Stimulated activated CD4-positive, alpha-beta T cell treated with anti-CD3 and anti-CD28 coated beads, Interleukin-15, amount 100 ng/mL, for 24 hours (primary cell): Measurements from ENCODE around the gene MSH5.
A peak's percentile ranks its signal among the peaks of the same experiment; 100 is the strongest.
"Not testable (repeated sequence)": the region's sequence is repeated elsewhere in the genome, so short reads cannot be mapped to it uniquely, and the experiment has no call there.

Experiments
- DNase-seq: peaks from one replicate; pipeline ENCODE4 v3.0.0-alpha.2; 2020

MSH5 gene

DNA sequence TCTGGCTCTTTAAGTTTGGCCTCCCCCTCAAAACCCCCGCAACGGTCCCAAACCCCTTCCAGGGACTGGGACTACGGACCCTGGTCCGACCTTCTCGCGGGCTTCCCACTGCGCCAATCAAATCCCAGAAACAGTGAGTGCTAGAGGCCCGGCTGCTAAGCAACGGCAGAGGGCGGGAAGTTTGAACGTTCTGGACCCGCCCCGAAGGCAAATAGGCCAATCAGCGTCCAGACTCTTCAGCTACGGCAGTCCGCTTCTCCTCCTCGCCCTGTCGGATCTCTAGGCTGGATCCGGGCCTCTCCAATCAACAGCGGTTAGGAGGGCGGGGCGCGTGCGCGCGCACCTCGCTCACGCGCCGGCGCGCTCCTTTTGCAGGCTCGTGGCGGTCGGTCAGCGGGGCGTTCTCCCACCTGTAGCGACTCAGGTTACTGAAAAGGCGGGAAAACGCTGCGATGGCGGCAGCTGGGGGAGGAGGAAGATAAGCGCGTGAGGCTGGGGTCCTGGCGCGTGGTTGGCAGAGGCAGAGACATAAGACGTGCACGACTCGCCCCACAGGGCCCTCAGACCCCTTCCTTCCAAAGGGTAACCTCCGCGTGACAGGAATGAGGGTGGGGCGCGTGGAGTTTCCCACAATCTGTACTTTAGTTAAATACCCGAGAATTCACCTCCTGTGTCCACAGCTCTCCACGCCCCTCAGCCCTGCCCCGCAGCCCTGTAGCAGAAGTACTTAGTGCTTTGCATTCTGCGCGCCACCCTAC is at the start of gene MSH5:
MSH5 (plus strand) TSS at position 367 of the 758 bp plus-strand sequence. CDS start 462 bp downstream, outside the sequence.
- DNase-seq, result peak; percentile 98

DNA sequence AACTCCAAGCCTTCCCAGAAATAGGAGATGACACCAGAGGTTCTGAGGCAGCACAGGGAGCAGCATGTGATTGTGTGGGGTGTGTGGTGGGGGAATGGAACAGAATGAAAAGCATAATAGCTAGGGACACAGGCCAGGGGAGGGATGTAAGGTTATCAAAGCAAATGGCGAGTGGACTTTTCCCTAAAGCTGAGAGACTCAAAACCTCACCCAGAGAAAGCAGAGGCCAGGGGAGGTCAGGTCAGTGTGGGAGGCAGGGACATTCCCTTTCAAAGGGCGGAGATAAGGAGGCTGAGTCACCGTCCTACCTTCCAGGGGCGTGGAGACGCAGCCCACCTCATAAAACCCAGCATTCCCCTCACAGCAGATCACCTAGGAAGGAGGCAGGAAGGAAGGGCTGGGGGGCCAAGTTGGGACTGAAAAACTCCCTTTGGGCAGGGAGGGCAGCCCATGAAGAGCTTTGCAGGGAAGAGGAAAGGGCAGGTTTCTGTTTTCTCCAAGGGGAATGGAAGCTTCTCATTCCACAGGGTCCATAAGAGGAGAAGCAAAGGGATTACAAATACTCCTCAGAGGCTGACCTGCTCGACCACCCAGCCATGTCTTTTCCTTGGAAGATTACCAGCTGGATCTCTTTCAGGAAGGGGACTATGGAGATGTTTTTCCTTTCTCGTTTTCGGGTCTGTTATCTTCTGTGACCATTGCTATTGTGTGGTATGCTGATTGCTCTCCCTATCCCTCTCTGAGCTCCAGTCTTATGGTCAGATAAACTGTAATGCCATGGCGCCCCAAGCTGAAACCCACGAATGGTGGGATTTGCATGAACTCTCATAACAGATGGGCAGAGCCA is 49.4 kb upstream of the MSH5 start:
- DNase-seq, result no peak

DNA sequence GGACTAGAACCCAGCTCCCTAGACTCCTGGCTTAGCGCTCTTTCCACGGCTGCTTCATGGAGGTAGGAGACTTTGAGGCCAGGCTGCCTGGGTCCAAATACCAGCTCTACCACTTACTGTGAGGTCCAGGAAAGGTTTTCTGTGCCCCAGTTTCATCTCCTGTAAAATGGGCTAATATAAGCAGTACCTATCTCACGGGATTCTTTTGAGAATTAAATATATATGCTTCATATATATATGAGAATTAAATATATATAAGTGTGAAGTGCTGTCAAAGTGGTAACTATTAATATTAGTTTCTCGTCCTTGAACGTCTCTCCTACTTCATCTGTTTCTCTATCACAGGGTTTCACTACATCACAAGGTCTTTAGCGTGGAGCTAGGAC is 48.7 kb upstream of the MSH5 start:
- DNase-seq, result no peak

DNA sequence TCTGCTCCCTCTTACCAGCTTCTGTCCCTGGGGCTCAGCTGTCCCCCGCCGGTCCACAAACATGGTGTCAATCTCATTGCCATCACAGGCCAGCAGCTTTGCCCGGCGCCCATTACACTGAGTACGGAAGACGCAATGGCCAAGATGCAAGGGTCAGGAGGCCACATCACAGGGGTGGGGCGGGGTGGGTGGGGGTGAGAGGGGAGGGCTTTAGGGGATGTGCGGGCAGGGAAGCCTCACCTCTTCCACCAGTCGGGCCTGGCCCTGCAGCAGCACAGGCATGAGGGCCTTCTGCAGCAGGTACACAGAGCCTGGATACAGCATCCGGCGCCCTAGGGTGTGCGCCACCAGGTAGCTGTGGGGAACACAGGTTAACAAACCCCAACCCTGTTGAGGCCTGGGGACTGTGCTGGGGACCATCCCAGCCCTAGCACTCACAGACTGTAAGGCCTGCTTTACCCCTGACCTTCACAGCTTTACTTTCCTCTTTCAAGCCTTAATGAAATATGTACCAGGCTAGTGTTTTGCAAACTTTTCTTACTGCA is 48.2 kb upstream of the MSH5 start:
- DNase-seq, result no peak

- DNase-seq, result no peak
Measured at GRCh38 chr6:31692353-31692752, 47.5 kb upstream of the MSH5 start.

- no peak for DNase-seq
Measured at GRCh38 chr6:31692886-31693285, 46.9 kb upstream of the MSH5 start.

DNA sequence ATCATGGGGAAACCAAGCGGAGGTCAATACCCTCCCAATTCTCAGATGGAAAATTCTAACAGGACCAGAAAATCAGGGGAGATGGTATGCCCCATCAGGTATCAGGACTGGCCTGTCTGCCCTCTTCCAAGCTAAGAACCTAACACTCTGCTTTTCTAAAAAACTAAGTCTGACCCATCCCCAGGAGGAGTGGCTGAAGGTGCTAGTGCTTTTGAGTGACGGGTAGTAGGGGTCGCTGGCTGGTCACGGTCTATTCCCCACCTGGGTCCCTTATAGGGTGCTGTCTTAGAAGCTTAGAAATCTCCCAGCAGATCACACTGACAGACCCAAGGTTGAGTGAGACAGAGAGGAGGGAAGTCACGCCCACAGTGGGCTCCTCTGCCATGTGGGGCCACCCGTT is 46.3 kb upstream of the MSH5 start:
- no peak for DNase-seq

DNA sequence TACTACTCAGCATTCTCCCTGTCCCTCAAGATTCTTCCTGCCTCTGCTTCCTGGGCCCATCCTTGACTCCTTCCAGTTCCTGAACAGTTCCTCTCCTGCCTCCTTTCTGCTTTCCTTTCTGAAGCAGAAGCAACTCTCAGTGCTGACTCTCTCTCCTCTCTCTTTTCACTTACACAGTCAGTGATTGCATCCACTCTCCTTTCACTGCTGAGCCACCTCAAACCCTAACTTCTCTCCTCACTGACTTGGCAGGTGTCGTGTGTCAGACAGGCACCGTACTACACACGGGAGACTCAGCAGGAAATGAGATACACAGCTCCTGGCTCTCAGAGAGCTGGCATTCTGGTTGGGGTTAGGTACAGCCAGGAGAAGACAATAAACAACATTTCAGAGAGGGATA is 42.2 kb upstream of the MSH5 start:
- no peak for DNase-seq

DNA sequence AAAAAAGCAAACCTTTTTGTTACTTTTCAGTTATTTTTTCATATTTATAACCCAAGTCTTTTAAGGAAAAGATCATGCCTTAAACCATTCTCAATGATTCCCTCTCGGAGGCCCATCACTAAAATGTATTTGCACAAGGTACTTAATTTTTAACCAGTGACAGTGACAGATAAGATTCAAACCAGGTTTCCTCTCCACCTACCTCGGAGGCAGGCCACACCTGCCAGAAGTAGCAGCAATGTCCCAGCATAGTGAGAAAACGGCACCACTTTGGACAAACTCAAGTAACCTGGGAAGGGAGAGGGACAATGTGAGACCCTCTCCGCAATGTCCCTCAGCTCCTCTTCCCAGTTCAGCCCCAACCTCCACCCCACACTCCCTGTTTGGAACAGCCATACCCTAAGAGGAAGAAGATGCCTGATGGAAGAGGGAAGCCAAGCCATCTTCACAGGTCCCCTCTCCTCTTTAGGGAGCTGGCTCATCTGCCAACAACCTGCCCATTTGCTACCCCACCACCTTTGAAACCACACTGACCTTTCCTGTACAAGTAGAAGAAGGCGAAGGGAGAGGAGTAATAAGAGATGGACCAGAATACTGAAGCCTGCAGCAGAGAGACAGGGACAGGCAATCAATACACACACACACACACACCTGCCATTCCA is 38.9 kb upstream of the MSH5 start:
- no peak for DNase-seq

DNA sequence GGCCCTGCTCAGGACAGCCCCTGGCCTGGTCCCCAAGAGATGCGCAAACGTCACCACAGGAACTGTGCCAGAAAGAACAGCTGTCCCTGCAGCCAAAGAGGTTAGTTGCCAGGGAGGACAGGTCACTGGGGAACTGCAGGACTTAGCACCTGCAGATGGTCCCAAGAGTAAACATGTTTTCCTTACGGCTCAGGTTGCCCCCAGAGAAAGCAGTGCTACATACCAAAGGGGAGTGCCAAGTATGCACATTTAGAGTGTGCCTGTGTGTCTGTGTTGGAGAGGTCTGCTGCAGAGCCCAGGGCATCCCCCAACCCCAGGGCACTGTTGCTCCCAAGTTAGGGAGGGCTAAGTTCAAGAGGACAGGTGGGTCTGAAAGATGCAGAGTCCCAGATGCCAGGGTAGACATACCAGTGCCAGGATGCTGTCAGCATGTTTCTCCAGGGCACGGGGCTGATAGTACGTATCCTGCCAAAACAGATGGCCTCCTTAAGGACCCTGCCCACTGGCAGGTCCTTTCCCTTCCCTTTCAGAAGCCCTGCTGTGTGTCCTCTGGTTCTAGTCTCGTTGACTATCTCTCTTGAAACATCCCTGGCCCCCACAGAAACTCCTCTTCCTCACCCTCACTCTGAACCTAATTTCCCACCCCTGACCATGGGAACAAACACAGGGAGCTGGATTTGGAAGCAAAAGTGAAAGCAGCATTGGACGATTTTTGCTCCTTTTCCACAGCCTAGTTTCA is 38.0 kb upstream of the MSH5 start:
- DNase-seq, result no peak

DNA sequence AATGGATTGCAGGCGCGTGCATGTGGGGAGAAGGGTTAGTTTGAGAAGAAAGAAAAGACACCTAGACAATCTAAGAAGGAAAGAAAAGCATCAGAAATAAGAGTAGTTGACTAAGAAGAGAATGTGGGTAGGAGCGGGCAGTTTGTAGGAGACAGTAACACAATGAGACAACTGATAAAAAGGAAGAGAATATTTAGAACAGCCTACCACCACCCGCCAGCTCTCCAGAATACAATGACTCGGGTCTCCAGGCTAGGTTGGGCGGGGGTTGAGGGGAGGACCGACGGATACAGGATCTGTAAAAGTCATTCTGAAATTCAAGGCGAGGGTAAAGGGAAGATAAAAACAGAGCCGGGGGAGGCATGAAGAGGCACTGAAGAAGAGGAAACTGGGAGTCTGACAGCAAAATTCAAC is 37.4 kb upstream of the MSH5 start:
- DNase-seq, result peak; percentile 55

GRCh38 chr6:31702819-31703716 is 36.7 kb upstream of the MSH5 start, which contains the start of gene ABHD16A:
Gene ABHD16A, minus strand, starts transcription at chr6:31703324. Its CDS starts 43 bp downstream, at chr6:31703281.
- DNase-seq, result peak; percentile 99

DNA sequence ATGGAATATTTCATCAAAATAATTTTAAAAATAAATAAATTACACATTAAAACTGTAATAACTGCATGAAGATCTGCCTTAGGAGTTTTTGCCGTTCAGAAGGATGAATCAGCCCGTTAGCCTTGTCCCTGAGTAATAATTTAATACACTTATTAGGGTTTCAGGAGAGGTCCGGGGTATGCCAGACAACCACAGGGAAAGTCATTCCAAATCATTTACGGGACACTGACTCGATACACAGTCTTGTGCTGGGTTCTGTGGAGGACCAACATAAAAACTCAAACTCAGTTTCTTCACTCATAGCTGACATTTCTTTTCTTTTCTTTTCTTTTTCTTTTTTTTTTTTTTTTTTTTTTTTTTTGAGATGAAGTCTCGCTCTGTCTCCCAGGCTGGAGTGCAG is 33.9 kb upstream of the MSH5 start:
- no peak for DNase-seq

DNA sequence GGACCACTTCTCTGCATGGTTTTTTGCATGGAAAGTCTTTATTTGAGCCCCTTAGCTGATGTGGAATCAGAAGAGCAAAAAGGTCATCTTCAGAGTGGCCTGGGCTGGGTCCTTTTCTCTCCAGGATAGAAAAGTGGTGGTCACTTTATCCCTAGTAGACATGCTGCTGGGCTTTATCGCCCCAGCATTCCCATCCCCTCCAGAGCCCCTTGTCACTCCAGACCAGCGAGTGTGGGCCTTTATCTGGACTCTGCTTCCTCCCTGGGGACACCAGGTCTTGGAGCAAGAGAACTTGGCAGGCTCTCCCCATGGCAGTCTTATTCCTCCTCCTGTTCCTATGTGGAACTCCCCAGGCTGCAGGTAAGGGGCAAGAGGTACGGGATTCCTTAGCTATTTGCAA is 33.2 kb upstream of the MSH5 start, which contains the start of gene LY6G6F:
LY6G6F (plus strand) TSS at position 268 of the 400 bp plus-strand sequence; CDS start at position 309, 41 bp downstream.
- no peak for DNase-seq

- no peak for DNase-seq
Measured at GRCh38 chr6:31707701-31708100, 32.1 kb upstream of the MSH5 start.

DNA sequence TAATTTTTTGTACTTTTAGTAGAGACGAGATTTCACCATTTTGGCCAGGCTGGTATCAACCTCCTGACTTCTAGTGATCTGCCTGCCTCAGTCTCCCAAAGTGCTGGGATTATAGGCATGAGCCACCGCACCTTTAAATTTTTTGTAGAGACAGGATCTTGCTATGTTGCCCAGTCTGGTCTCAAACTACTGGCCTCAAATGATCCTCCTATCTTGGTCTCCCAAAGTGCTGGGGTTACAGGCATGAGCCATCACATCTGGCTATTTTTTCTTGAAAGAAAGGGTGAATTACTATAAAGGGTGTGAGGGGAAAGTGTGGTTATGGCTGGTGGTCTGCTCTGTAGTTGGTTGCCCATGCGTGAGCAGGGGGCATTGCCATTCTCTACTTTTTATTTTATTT is 31.6 kb upstream of the MSH5 start:
- no peak for DNase-seq

- not testable (repeated sequence) for DNase-seq
Measured at GRCh38 chr6:31709157-31709556, 30.6 kb upstream of the MSH5 start.

- no peak for DNase-seq
Measured at GRCh38 chr6:31710523-31711219, 29.1 kb upstream of the MSH5 start.

GRCh38 chr6:31711233-31711632 is 28.6 kb upstream of the MSH5 start:
- DNase-seq, result no peak

DNA sequence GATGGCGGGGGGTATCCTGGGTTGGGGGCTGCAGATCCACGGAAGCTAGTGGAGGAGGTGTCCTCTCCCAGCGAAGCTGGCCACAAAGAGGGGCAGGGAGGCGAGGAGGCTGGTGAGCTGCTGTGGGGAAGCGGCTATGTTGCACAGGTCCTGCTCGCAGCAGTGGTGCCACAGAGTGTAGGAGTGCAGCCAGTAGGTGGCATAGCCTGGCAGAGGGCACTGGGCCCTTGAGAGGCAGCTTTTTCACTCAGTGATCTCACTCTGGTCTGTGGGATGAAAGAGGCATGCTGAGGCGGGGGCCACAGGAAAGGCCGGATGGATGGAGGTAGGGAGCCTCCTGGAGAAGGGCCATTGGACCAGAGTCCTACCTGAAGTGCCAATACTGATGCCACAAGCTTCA is 27.5 kb upstream of the MSH5 start:
- no peak for DNase-seq

- no peak for DNase-seq
Measured at GRCh38 chr6:31713465-31713864, 26.3 kb upstream of the MSH5 start.
